Measurements from ENCODE around the gene MCRIP1.

Gene MCRIP1

GRCh38 chr17:81860756-81861568, 27.9 kb upstream of the MCRIP1 start:
- peak; percentile 100 for DNase-seq

- no peak for DNase-seq
These were observed 27.0 kb upstream of the MCRIP1 start, which contains the start of gene P4HB for GRCh38 chr17:81859906-81860755. Gene P4HB (minus strand): TSS chr17:81860535. CDS start chr17:81860471, 64 bp downstream.

GRCh38 chr17:81858967-81859905, 26.1 kb upstream of the MCRIP1 start:
- DNase-seq: no peak

- DNase-seq: no peak
These were observed 25.3 kb upstream of the MCRIP1 start for GRCh38 chr17:81858170-81858966.

- no peak for DNase-seq
These were observed 22.1 kb upstream of the MCRIP1 start for GRCh38 chr17:81854974-81855774.

GRCh38 chr17:81852237-81852636, 19.1 kb upstream of the MCRIP1 start:
- DNase-seq: no peak

- DNase-seq: no peak
These were observed 18.3 kb upstream of the MCRIP1 start for GRCh38 chr17:81851423-81851822.

GRCh38 chr17:81849457-81849856, 16.4 kb upstream of the MCRIP1 start:
- DNase-seq: no peak

GRCh38 chr17:81846743-81847689, 13.9 kb upstream of the MCRIP1 start:
- DNase-seq: no peak

GRCh38 chr17:81845881-81846742, 13.0 kb upstream of the MCRIP1 start:
- DNase-seq: no peak

- no peak for DNase-seq
These were observed 12.3 kb upstream of the MCRIP1 start for GRCh38 chr17:81845361-81845760.

GRCh38 chr17:81844887-81845286, 11.8 kb upstream of the MCRIP1 start:
- no peak for DNase-seq

GRCh38 chr17:81844327-81844851, 11.3 kb upstream of the MCRIP1 start:
- DNase-seq: no peak

- no peak for DNase-seq
These were observed 10.7 kb upstream of the MCRIP1 start for GRCh38 chr17:81843713-81844326.

GRCh38 chr17:81842725-81843504, 9.8 kb upstream of the MCRIP1 start:
- no peak for DNase-seq

- DNase-seq: no peak
These were observed 9.3 kb upstream of the MCRIP1 start for GRCh38 chr17:81842378-81842724.

GRCh38 chr17:81841866-81842265, 8.8 kb upstream of the MCRIP1 start:
- no peak for DNase-seq

Measured in NCI-H1930 (cell line).